HPDE6-E6E7 (cell line): ENCODE data around the gene PPP3CB.

Experiments
- DNase-seq: peaks from one replicate; pipeline ENCODE4 v3.0.0; 2011; ENCODE audit warnings: missing footprints; ENCODE audit errors: extremely low spot score

Gene PPP3CB

DNA sequence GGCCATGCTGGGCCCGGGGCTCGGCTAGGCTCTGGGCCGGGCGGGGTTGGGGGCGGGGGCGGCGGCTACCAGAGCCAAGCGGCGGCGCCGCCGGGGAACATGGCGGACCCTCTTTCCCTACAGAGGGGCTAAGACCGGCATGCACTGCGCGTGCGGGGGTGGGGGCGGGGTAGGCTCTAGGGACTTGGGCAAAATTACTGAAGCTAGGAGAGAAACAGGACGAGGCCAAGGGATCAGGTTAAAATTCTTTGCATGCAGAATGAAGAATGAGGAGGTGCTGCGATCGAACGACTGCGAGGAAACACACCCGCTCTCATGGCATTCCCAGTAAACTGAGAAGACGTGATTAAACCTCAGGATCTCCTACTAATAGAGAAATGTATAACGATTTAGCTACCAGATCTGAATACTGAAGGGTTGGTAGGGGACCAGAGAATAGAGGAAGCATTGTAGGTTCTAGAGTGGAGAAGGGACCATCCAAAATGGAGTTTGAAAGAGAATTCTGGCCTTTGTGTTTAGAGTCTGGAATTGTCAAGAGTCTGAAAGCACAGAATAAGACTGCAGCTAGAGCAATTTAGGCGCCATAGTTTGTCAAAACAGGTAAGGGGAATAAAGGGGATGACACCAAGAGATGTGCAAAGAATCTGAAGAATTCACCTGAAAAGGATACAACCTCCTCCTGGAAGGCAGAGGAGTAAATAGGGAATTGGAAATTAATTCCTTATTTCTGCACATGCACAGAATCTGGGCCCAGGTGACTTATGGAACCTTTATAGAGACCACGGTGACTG lies at the start of gene PPP3CB:
PPP3CB (minus strand) TSS at position 141 of the 791 bp plus-strand sequence; CDS start at position 6, 135 bp downstream.
- DNase-seq = peak; percentile 75

- DNase-seq = no peak
Observed at GRCh38 chr10:73545357-73545756, 49.5 kb upstream of the PPP3CB start.

DNA sequence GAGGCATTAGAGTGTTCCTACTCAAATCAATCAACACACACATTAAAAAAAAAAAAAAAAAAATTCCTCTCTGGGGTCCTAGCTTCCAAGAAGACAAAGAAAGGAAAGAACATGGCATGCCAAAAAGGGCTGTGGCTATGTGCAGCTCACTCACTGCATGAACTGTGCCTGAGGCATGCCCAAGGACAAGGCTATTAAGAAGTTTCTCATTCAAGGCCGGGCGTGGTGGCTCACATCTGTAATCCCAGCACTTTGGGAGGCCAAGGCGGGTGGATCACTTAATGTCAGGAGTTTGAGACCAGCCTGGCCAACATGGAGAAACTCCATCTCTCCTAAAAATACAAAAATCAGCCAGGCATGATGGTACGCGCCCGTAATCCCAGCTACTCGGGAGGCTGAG lies 41.9 kb upstream of the PPP3CB start:
- DNase-seq = no peak

GRCh38 chr10:73537288-73537687 lies 41.5 kb upstream of the PPP3CB start:
- DNase-seq = no peak

DNA sequence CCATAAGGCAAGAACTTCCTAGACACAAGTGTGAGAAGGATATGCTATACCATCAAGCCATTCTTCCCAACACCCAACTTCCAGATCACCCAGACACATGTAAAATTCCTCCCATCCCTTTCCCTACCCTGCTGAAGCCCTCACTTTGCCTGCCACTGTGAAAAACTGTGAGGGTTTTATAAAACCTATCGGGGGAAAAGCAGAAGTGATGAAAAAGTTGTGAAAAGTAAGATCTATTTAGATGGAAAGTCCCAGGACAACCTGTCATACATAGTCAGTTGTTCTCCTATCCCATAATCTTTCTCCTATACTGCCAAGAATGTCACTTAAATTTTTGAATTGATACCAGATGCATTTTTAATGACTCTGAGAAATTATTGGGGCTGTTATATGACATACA lies 39.0 kb upstream of the PPP3CB start:
- DNase-seq = no peak

GRCh38 chr10:73529089-73529832 lies 33.4 kb upstream of the PPP3CB start:
- DNase-seq = peak; percentile 39

- no peak for DNase-seq
Observed at GRCh38 chr10:73522263-73522662, 26.4 kb upstream of the PPP3CB start.

DNA sequence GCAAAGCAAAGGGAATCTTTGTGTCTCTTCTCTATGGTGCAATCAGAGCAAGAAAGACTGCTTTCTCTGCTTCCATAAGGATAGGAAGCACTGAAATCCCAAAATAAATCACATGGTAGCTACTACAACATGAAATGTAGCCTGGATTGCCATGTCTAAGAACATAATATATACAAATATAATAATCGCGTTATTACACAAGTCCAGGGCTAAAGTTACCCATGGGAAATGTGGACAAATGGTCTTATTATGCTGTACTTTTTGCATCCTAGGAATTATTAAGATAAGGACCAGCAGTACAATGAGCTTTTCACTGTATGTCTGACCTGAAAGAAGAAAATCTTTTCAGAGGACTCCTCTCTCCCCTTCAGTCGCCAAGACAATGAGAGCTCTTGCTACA lies 23.5 kb upstream of the PPP3CB start:
- no peak for DNase-seq

DNA sequence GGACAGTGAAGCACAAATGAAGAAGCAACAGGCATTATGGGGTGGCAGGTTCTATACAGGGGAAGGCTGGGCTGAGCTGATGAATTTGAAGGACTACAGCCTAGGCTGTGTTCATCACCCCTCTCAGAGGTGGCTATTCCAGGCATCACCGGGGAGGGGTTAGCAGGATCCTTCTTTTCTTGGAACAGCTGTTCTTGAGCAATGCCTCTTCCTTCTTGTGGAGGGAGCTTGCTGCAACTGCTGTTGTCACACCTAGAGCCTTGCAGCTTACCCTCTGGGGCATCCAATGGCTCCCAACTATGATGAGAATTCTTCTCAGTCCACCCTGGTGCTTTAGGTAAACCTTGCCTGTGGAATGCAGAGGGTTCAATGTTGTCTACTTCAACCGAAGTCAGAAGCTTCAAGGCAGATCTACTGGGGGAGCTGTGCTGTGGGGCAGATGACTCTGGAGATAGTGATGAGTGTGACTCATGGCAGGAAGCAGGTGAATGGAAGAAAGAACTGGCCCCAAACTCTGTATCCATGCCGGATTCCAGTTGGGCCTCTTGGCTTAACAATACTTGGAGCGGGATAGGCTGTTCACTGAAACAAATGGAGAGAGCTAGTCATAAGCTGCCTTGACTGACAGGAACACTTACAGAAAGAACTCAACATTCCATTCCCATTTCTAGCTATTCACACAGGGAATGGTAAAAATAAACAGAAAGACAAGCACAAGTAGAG lies 21.5 kb upstream of the PPP3CB start:
- DNase-seq = no peak

DNA sequence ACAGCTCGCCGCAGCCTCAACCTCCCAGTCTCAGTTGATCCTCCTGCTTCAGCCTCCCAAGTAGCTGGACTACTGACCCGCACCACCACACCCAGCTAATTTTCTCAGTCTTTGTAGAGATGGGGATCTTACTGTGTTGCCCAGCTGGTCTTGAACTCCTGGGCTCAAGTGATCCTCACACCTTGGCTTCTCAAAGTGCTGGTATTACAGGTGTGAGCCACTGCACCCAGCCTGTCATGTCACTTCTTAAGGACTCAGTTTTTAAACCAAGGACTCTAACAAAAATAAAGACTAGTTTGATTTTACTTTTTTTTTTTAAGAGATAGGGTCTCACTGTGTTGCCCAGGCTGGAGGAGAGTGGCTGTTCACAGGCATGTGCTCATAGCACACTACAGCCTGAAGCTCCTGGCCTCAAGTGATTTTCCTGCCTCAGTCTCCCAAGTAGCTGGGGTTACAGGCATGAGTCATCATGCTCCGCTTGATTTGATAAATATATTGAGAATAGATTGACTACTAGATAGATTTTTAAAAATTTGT lies 16.5 kb upstream of the PPP3CB start:
- no peak for DNase-seq

GRCh38 chr10:73509695-73510094 lies 13.9 kb upstream of the PPP3CB start:
- no peak for DNase-seq

- no peak for DNase-seq
Observed at GRCh38 chr10:73506491-73506890, 10.7 kb upstream of the PPP3CB start.

GRCh38 chr10:73506074-73506473 lies 10.2 kb upstream of the PPP3CB start:
- DNase-seq = no peak

DNA sequence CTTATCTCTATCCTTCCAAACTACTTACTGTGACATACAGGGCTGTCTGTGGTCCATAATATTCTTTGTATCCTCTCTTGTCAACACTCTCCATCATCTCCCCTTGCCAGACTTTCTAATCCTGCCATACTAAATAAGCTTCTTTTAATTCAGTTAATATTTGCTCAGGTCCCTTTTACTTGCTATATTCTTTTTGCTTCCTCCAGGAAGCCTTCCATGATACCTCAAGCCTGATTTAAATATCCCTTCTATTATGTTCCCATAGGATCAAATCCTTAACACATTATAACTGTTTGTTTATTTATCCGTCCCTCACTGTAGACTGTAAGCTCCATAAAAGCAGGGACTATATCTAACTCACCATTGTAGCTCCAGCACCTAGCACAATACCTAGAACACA lies 7.2 kb upstream of the PPP3CB start:
- no peak for DNase-seq

- no peak for DNase-seq
Observed at GRCh38 chr10:73501651-73502050, 5.8 kb upstream of the PPP3CB start.

GRCh38 chr10:73497623-73498022 lies 1.8 kb upstream of the PPP3CB start:
- no peak for DNase-seq

DNA sequence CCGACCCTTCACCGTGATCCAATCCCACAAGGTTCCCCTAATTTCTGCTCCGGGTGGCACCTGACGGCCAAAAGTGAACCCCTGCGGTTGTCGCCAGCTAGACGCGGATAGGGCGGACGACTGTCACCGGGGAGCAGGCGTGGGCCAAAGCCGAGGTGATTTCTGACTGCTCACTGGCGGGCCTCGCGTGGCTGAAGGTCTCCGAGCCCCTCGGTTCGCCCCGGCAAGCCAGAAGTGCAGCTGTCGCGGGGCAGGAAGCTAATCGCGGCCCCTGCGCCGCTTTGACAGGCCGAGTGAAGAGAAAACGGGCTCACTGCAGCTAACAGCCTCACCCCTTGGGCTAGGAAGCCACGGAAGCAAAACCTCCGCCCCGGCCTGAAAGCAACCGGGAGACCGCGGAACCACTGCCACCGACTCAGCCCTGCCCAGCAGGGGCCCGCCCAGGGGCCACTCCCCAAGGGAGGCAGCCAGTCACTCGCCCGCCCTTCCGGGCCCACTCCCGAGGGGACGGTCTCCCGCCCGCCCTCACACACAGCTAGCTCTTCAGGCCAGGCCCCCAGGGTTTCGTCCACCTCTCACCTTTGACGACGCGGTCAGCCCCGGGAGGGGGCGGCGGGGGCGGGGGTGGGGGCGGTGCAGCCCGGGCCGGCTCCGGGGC lies 469 bp downstream of the PPP3CB start:
- peak; percentile 91 for DNase-seq

DNA sequence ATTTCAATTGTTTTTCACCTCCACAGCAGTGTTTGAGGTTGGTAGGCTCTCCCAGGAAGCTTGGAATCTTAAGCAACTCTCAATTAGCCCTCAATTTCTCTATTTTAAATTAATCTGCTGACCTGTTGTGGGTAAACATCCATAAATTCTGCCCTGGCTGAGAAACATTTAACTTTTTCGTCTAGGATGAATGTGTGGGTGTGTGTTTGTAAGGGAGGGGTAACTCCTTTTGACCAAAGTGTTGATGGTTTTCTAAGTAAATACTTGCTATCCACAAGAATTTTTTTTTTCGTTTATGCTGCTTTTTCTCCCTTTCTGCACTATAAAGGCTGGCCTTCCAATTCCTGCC lies 973 bp downstream of the PPP3CB start:
- no peak for DNase-seq

DNA sequence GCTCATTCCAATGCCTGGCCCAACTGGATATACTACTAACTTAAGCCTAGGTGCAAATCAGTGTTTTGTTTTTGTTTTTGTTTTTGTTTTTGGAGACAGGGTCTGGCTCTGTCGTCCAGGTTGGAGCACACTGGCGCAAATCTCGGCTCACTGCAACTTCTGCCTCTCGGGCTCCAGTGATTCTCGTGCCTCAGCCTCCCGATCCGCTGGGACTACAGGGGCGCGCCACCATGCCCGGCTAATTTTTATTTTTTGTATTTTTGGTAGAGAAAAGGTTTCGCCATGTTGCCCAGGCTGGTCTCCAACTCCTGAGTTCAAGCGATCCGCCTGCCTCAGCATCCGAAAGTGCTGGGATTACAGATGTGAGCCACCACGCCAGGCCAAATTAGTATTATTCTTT lies 1.6 kb downstream of the PPP3CB start:
- DNase-seq = no peak

DNA sequence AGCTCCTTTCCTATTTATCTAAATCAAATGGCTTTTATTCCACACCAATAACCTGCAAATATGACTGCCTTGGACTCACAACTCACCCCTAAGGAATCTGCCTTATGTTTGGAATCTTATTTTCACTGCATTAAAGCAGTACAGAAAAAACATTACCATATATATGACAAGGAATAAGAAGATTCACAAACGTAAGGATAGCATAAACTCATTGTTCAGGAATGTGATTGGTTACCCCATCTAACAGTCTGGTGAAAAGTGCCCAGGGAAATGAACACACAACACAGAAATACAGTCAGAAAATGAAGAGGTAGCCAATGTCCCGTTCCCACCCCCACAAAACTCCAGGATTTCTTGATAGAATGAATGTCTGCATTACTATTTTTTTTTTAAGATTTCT lies 2.0 kb downstream of the PPP3CB start:
- DNase-seq = no peak

- no peak for DNase-seq
Observed at GRCh38 chr10:73486601-73487000, 9.2 kb downstream of the PPP3CB start.

DNA sequence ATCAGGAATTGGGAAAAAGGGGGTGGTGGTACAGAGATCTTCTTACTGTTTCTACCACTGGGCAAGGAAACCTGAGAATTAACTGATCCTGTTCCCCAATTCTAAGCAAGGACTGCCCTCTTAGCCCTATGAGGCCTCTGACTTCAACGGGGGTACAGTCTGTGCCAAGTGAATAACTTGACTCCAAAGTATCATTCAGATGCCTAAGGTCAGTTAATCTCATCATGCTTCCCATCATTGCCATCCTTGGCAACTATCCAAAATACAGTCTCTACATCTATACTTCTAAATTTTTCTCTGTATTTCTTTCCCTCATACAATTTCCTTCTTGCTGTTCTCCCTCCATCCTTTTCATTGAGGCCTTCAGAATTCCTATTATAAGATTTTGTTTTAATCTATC lies 10.5 kb downstream of the PPP3CB start:
- no peak for DNase-seq
